ENCODE data around the gene MPC1L. TPM values are rescaled to one million over a fixed set of nuclear protein-coding genes. Genes with fewer than 3 reads are reported as not detected.

The MPC1L gene
- polyA plus RNA-seq, 1 of the 3 experiments (the other 2 are of a cell fraction): not detected

DNA sequence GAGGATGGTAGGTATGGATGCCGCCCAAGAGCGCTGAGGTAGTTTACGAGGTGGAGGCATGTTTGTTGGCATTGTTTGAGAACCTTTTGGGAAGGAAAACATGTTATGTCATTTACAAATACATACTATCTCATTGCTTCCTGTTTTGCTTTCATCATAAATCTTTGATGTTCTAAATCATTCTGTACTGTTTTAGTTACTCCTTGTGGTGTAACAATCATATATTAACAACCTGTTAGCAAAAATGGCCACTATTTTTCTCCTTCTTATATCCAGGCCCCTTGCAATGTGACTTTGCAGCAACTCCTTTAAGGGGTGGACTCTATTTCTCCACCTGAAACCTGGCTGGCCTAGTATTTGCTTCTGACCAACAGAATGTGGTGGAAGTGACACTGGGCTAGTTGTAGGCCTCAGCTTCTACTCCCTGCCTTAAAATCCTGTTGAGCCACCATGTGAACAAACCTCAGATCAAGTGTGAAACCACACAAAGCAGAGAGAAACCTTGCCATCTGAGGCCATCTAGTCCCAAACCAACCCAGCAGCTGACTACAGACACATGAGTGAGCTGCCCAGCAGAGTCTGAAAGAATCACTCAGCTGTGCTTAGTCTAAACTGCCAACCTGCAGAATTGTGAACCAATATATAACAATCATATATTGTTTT, 40.0 kb downstream of the MPC1L start:
- H3K79me2 ChIP-seq (ENCODE audit: insufficient read depth): no peaks in the 10 kb centered on the region
- DNase-seq: no peak
- no peak overlapping the region for H3K9ac ChIP-seq
- H3K27me3 ChIP-seq (ENCODE audit: insufficient read depth): no peaks in the 10 kb centered on the region
- H3K9me3 ChIP-seq: no peaks in the 10 kb centered on the region
- H3F3A ChIP-seq (replicated peaks; ENCODE audit: insufficient read depth): no peaks in the 10 kb centered on the region
- no peaks in the 10 kb centered on the region for H4K20me1 ChIP-seq (ENCODE audit: insufficient read depth)
- no peak overlapping the region for H3K27ac ChIP-seq (ENCODE audit: low read depth in 2 of 2, low read length in 1 of 2)
- no peaks in the 10 kb centered on the region for H3K4me1 ChIP-seq (ENCODE audit: control insufficient read depth in 1 of 2, insufficient read depth in 2 of 2, low read depth in 1 of 2, low read length in 1 of 2)
- H2AFZ ChIP-seq (ENCODE audit: low read depth): no peak overlapping the region
- POLR2A ChIA-PET: no interaction called here
- CTCF ChIA-PET: interaction anchor here (0.7 to 2.2 kb wide), 4 partner anchors 9 to 606 kb away, joined by 3 to 11 read pairs (median 4); no protein-coding TSS in a partner anchor
- H3K9me2 ChIP-seq: no peaks in the 10 kb centered on the region
- TF ChIP-seq, protein P1, sequence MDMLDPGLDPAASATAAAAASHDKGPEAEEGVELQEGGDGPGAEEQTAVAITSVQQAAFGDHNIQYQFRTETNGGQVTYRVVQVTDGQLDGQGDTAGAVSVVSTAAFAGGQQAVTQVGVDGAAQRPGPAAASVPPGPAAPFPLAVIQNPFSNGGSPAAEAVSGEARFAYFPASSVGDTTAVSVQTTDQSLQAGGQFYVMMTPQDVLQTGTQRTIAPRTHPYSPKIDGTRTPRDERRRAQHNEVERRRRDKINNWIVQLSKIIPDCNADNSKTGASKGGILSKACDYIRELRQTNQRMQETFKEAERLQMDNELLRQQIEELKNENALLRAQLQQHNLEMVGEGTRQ (IDR thresholded peaks at IDR 0.05; ENCODE audit: borderline replicate concordance, low read depth, low read length): no peak
- TF ChIP-seq MEF2A (IDR thresholded peaks at IDR 0.05; ENCODE audit: borderline replicate concordance, low read depth) (no peak), TCF12 (IDR thresholded peaks at IDR 0.05) (no peak), SIN3A (IDR thresholded peaks at IDR 0.05; ENCODE audit: borderline replicate concordance, low read depth, low read length) (no peak), FOSL2 (IDR thresholded peaks at IDR 0.05; ENCODE audit: borderline replicate concordance, low read depth) (no peak), RXRA (IDR thresholded peaks at IDR 0.05; ENCODE audit: borderline replicate concordance, low read depth) (no peak), JUND (IDR thresholded peaks at IDR 0.05) (no peak)
- TF ChIP-seq, protein P2, sequence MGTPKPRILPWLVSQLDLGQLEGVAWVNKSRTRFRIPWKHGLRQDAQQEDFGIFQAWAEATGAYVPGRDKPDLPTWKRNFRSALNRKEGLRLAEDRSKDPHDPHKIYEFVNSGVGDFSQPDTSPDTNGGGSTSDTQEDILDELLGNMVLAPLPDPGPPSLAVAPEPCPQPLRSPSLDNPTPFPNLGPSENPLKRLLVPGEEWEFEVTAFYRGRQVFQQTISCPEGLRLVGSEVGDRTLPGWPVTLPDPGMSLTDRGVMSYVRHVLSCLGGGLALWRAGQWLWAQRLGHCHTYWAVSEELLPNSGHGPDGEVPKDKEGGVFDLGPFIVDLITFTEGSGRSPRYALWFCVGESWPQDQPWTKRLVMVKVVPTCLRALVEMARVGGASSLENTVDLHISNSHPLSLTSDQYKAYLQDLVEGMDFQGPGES (IDR thresholded peaks at IDR 0.05; ENCODE audit: low read depth, low read length): no peak
- TF ChIP-seq, protein P3, sequence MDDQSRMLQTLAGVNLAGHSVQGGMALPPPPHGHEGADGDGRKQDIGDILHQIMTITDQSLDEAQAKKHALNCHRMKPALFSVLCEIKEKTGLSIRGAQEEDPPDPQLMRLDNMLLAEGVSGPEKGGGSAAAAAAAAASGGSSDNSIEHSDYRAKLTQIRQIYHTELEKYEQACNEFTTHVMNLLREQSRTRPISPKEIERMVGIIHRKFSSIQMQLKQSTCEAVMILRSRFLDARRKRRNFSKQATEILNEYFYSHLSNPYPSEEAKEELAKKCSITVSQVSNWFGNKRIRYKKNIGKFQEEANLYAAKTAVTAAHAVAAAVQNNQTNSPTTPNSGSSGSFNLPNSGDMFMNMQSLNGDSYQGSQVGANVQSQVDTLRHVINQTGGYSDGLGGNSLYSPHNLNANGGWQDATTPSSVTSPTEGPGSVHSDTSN (IDR thresholded peaks at IDR 0.05): no peak
- TF ChIP-seq, protein P4, sequence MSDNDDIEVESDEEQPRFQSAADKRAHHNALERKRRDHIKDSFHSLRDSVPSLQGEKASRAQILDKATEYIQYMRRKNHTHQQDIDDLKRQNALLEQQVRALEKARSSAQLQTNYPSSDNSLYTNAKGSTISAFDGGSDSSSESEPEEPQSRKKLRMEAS (IDR thresholded peaks at IDR 0.05; ENCODE audit: low read depth): no peak
- H3K36me3 ChIP-seq (replicated peaks in 1 of 2; ENCODE audit: control insufficient read depth in 1 of 2, insufficient read depth in 2 of 2, low read length in 1 of 2): peaks cover 33 to 44% of the 10 kb centered on the region in 2 experiments
- H3K4me2 ChIP-seq: no peak overlapping the region
- 100% methylated on average over 3 of the region's 3 CpGs for WGBS (ENCODE audit: low lambda C conversion rate)
- no peak overlapping the region for H3K4me3 ChIP-seq (ENCODE audit: low read depth in 2 of 2, low read length in 1 of 2)

DNA sequence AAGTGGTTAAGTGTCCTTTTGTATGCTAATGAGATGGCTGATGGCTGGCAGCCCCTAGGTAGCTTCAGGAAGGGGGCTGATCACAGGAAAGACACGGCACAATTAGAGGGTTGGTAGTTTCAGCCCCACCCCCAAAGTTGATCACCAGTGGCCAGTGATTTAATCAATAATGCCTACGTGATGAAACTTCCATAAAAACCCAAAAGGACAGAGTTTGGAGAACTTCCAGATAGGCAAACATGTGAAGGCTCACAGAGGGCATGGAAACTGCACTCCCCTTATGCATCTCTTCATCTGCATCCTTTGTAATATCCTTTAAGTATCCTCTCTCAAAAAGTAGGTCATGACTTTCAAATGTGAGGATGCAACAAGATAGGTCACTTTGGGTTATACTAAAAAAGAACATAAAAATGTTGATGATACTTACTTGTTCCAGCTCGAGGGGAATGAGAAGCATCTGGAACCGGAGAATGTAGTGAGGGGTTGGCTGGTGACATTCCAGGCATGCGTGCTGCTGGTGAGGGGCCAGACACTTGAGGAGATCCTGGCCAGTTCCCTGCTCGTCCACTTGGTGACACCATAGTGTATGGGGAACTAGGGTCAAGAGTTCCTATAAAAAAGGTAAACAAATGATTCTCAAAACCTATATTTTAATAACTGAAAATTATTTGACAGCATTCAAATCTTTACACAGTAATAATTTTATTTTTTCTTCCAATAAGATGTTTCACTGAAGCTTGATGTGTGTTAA, 40.8 kb downstream of the MPC1L start:
- 82% methylated on average over 6 of the region's 6 CpGs for WGBS (ENCODE audit: low lambda C conversion rate)
- DNase-seq: peak; percentile 26
- POLR2A ChIA-PET: no interaction called here

More for the DNA sequence above, 40.8 kb downstream of the MPC1L start:
- no peak overlapping the region for H2AFZ ChIP-seq (ENCODE audit: low read depth)
- TF ChIP-seq RAD21 (IDR thresholded peaks at IDR 0.05; ENCODE audit: low read length): 0 out of 2 replicates have a peak, but pooled peaks have one; percentile 23
- no peak for TF ChIP-seq SIN3A (IDR thresholded peaks at IDR 0.05; ENCODE audit: borderline replicate concordance, low read depth, low read length)
- TF ChIP-seq, protein P5, sequence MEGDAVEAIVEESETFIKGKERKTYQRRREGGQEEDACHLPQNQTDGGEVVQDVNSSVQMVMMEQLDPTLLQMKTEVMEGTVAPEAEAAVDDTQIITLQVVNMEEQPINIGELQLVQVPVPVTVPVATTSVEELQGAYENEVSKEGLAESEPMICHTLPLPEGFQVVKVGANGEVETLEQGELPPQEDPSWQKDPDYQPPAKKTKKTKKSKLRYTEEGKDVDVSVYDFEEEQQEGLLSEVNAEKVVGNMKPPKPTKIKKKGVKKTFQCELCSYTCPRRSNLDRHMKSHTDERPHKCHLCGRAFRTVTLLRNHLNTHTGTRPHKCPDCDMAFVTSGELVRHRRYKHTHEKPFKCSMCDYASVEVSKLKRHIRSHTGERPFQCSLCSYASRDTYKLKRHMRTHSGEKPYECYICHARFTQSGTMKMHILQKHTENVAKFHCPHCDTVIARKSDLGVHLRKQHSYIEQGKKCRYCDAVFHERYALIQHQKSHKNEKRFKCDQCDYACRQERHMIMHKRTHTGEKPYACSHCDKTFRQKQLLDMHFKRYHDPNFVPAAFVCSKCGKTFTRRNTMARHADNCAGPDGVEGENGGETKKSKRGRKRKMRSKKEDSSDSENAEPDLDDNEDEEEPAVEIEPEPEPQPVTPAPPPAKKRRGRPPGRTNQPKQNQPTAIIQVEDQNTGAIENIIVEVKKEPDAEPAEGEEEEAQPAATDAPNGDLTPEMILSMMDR (IDR thresholded peaks at IDR 0.05): peak; percentile 48
- H3K9me3 ChIP-seq: no peaks in the 10 kb centered on the region
- no peaks in the 10 kb centered on the region for H3F3A ChIP-seq (replicated peaks; ENCODE audit: insufficient read depth)
- H3K4me2 ChIP-seq: no peak overlapping the region
- no peak overlapping the region for H3K9ac ChIP-seq
- no peaks in the 10 kb centered on the region for H3K9me2 ChIP-seq
- H3K27me3 ChIP-seq (ENCODE audit: insufficient read depth): no peaks in the 10 kb centered on the region
- H3K79me2 ChIP-seq (ENCODE audit: insufficient read depth): no peaks in the 10 kb centered on the region
- H3K4me1 ChIP-seq (ENCODE audit: control insufficient read depth in 1 of 2, insufficient read depth in 2 of 2, low read depth in 1 of 2, low read length in 1 of 2): no peaks in the 10 kb centered on the region
- CTCF ChIA-PET: interaction anchor here (0.8 to 2.2 kb wide), 5 partner anchors 8 to 130 kb away, joined by 3 to 11 read pairs (median 3); no protein-coding TSS in a partner anchor
- H4K20me1 ChIP-seq (ENCODE audit: insufficient read depth): no peaks in the 10 kb centered on the region
- H3K27ac ChIP-seq (ENCODE audit: low read depth in 2 of 2, low read length in 1 of 2): no peak overlapping the region
- H3K36me3 ChIP-seq (replicated peaks in 1 of 2; ENCODE audit: control insufficient read depth in 1 of 2, insufficient read depth in 2 of 2, low read length in 1 of 2): peaks cover 38 to 43% of the 10 kb centered on the region in 2 experiments
- no peak overlapping the region for H3K4me3 ChIP-seq (ENCODE audit: low read depth in 2 of 2, low read length in 1 of 2)
